GM18867 (cell line): Measurements from ENCODE around the gene SERPINB6.
"Not testable (repeated sequence)": the region's sequence is repeated elsewhere in the genome, so short reads cannot be mapped to it uniquely, and the experiment has no call there.

Source experiments
- ATAC-seq: cut with Tn5 transposase; IDR thresholded peaks from one replicate; pipeline ENCODE4 v1.9.1; 2021; ENCODE audit warnings: mild to moderate bottlenecking, moderate library complexity; ENCODE audit not compliant: unreplicated experiment

Gene SERPINB6

GRCh38 chr6:2971420-2972218 is at the start of gene SERPINB6:
TSS of gene SERPINB6 (minus strand) at chr6:2971567. CDS start at chr6:2959332, 12,235 bp downstream.
- ATAC-seq = peak; percentile 33

DNA sequence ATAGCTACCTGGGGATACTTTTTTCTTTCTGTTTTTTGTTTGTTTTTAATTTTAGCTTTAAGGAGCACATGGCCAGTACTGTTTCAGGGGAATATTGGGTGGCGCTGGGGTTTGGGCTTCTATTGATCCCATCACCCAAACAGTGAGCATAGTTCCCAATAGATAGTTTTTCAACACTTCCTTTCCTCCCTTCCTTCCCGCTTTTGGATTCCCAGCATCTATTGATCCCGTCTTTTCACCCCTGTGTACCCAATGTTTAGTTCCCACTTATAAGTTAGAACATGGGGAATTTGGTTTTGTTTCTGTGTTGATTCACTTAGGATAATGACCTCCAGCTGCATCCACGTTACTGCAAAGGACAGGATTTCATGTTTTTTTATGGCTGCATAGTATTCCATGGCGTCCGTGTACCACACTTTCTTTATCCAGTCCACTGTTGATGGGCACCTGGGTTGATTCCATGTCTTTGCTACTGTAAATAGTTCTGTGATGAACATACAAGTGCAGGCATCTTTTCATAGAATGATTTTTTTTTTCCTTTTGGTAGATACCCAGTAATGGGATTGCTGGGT is 48.5 kb upstream of the SERPINB6 start:
- no peak for ATAC-seq

- ATAC-seq = no peak
Observed at GRCh38 chr6:3019065-3019464, 47.7 kb upstream of the SERPINB6 start.

DNA sequence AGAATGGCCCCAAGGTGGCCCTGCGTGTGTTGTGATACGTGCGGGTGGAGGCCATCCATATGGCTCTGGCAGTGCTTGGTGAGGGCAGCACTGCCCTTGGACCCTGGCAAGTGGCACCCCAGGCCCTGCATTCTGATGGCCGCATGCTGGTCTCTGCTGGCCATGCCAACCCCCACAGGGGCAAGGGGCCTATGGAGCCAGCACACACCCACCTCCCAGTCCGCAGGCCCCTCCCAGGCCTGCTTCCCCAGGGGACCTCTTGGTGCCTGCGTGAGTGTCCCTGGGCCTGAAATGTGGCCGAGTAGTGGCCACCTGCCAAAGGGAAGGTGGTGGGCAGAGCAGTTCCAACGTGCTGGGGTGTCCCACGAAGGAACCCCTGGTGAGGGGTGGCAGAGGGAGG is 45.9 kb upstream of the SERPINB6 start:
- ATAC-seq = no peak

- no peak for ATAC-seq
Observed at GRCh38 chr6:3016473-3017280, 45.3 kb upstream of the SERPINB6 start.

- no peak for ATAC-seq
Observed at GRCh38 chr6:3015144-3015543, 43.8 kb upstream of the SERPINB6 start.

DNA sequence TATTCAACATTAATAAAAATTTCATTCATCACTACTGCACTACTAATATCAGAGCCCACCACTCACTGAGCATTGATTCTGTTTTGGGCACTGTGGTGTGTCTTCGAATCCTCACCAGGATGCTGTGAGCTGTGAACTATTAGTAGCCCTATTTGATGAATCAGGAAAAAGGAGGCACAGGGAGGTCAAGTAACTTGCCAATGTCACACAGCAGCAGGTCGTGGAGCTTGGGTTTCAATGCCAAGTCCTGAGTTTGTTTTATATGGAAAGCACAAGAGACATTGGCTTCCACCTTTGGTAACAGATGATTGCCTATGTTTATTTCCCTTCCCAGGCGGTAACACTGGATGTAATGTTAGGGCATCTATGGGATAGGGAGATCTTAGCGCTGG is 43.3 kb upstream of the SERPINB6 start:
- no peak for ATAC-seq

DNA sequence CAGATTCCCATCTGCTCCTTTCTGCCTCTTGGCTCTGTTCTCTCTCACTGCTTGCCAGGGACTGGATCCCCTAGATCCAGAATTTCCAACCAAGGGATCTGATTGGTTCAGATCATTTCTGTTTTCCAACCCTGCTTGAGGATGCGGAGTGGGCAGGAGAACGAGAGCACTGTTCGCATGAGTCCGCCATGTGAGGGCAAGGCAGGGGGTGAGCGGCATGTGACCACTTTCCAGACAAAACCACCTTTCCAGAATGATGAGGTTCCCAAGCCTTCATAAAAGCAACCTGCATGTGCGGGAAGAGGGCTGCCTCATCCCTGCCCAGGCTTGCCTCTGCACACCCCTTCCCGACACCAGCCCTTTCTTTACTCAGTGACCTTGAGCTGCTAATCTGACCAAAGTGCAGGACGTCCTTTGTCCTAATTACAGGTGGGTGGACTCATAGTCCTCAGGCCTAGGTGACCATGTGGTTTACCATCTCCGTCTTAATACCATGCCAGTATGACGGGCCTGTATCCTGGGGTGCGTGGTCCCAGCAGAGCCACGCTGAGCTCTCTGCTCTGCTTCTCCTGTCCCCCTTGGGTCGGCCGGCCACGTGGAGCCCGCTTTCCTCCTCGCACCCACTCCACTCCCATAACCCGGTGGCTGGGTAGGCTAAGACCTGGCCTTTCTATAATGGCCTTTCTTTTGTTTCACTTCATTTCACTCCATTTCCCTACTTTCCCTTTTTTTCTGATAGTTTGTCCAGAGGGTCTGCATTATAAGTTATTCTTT is 42.7 kb upstream of the SERPINB6 start:
- ATAC-seq = no peak

GRCh38 chr6:3013486-3013885 is 42.1 kb upstream of the SERPINB6 start:
- no peak for ATAC-seq

GRCh38 chr6:3011592-3011991 is 40.2 kb upstream of the SERPINB6 start:
- ATAC-seq = no peak

GRCh38 chr6:3011158-3011557 is 39.8 kb upstream of the SERPINB6 start:
- ATAC-seq = no peak

DNA sequence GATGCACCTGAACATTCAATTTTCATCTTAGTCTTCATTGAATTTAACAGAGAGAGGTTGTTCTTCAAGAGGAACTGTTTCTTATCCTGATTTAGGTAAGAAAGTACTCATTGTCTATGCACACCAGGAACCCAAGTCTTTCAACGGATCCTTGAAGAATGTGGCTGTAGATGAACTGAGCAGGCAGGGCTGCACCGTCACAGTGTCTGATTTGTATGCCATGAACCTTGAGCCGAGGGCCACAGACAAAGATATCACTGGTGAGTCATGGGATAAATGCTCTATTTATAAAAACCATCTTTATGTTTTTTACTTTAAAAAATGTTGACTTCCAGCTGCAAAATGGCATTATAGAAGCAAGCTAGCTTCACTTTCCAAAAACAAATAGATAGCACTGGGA is 38.6 kb upstream of the SERPINB6 start:
- ATAC-seq = no peak

- ATAC-seq = not testable (repeated sequence)
Observed at GRCh38 chr6:3008712-3009265, 37.4 kb upstream of the SERPINB6 start.

- no peak for ATAC-seq
Observed at GRCh38 chr6:3007571-3007970, 36.2 kb upstream of the SERPINB6 start.

DNA sequence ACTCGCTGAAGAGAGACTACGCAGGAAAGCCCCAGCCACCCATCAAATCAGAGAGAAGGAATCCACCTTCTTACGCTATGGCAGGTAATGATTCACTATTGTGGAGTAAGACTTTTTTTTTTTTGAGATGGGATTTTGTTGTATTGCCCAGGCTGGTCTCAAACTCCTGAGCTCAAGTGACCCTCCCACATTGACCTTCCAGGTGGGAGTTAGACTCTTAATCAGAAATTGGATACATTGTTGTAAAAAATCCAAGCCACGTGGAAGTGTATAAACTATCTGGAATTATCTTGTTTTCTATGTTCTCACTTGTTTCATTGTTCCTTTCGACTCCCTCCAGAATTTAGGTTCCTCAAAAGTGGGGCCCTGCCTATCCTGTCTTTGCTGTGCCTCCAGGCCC is 35.1 kb upstream of the SERPINB6 start:
- ATAC-seq = no peak

GRCh38 chr6:3005874-3006273 is 34.5 kb upstream of the SERPINB6 start:
- no peak for ATAC-seq

GRCh38 chr6:3005077-3005476 is 33.7 kb upstream of the SERPINB6 start:
- ATAC-seq = no peak

- ATAC-seq = not testable (repeated sequence)
Observed at GRCh38 chr6:3003226-3003625, 31.9 kb upstream of the SERPINB6 start.

- peak; percentile 28 for ATAC-seq
Observed at GRCh38 chr6:3001773-3002293, 30.5 kb upstream of the SERPINB6 start.

DNA sequence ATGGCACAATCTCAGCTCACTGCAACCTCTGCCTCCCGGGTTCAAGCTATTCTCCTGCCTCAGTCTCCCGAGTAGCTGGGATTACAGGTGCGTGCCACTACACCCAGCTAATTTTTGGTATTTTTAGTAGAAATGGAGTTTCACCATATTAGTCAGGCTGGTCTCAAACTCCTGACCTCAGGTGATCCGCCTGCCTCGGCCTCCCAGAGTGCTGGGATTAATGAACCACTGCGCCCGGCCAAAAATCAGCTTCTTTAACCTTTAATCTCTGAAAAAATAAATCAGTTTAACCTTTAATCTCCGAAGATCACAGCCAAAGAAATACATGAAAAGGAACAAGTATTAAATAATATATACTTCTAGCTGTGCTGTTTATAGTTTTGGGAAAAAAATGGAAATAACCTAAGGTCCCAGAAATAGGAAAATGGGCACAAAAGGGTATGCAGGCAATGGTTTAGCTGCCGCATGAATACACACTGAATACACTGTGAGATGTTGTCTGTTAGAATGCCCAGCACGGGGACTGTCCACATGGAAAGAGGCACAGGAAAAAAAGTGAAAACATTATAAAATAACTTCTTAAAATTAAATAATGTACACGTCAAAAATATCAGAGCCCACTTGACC is 29.9 kb upstream of the SERPINB6 start:
- ATAC-seq = no peak
